Activated T-cell treated with anti-CD3 and anti-CD28 coated beads, Interleukin-2, amount 50 U/mL, for 24 hours (primary cell): ENCODE measurements around the gene SETDB1.

Experiments
- DNase-seq: peaks from one replicate; pipeline ENCODE4 v3.0.0-alpha.2; 2020
- H3K27ac Mint-ChIP-seq: 2 replicates; pipeline ENCODE4 v1.8.0; 2020; ENCODE audit warnings: mild to moderate bottlenecking, mixed read lengths
- H3K27me3 Mint-ChIP-seq: 2 replicates; pipeline ENCODE4 v1.8.0; 2020; ENCODE audit warnings: mixed read lengths
- H3K36me3 Mint-ChIP-seq: 2 replicates; pipeline ENCODE4 v1.8.0; 2020; ENCODE audit warnings: low read depth, mixed read lengths
- H3K4me1 Mint-ChIP-seq: 2 replicates; pipeline ENCODE4 v1.8.0; 2020; ENCODE audit warnings: low read depth, mixed read lengths
- H3K4me3 Mint-ChIP-seq: 2 replicates; pipeline ENCODE4 v1.8.0; 2020; ENCODE audit warnings: mild to moderate bottlenecking, moderate library complexity, mixed read lengths
- H3K9me3 Mint-ChIP-seq: 2 replicates; pipeline ENCODE4 v1.8.0; 2020; ENCODE audit warnings: mixed read lengths

The SETDB1 gene

GRCh38 chr1:151009206-151009587 is 83.0 kb downstream of the SETDB1 start:
- Mint-ChIP-seq H3K4me3 (peak overlapping the region; percentile 95), H3K36me3 (peaks cover 25% of the 10 kb centered on the region), H3K9me3 (no peaks in the 10 kb centered on the region), H3K27ac (peak overlapping the region; percentile 94), H3K4me1 (peaks cover 75% of the 10 kb centered on the region), H3K27me3 (no peaks in the 10 kb centered on the region)
- no peak for DNase-seq

- Mint-ChIP-seq H3K27me3 (no peaks in the 10 kb centered on the region), H3K4me1 (peaks cover 70% of the 10 kb centered on the region), H3K36me3 (peaks cover 27% of the 10 kb centered on the region), H3K9me3 (no peaks in the 10 kb centered on the region), H3K27ac (peak overlapping the region; percentile 94), H3K4me3 (peak overlapping the region; percentile 95)
- DNase-seq: no peak
Measured at GRCh38 chr1:151009674-151010345, 83.6 kb downstream of the SETDB1 start.

- H3K27ac Mint-ChIP-seq: no peak overlapping the region
- no peaks in the 10 kb centered on the region for H3K9me3 Mint-ChIP-seq
- peak overlapping the region; percentile 23 for H3K4me3 Mint-ChIP-seq
- H3K36me3 Mint-ChIP-seq: peaks cover 27% of the 10 kb centered on the region
- peaks cover 67% of the 10 kb centered on the region for H3K4me1 Mint-ChIP-seq
- DNase-seq: no peak
- no peaks in the 10 kb centered on the region for H3K27me3 Mint-ChIP-seq
Measured at GRCh38 chr1:151010346-151010726, 84.2 kb downstream of the SETDB1 start.

- Mint-ChIP-seq H3K4me1 (peaks cover 57% of the 10 kb centered on the region), H3K27me3 (no peaks in the 10 kb centered on the region), H3K27ac (peak overlapping the region; percentile 79), H3K4me3 (peak overlapping the region; percentile 25), H3K36me3 (peaks cover 24% of the 10 kb centered on the region), H3K9me3 (no peaks in the 10 kb centered on the region)
- DNase-seq: no peak
Measured at GRCh38 chr1:151011154-151011850, 85.1 kb downstream of the SETDB1 start.

GRCh38 chr1:151012684-151013471 is 86.7 kb downstream of the SETDB1 start:
- peaks cover 25% of the 10 kb centered on the region for H3K36me3 Mint-ChIP-seq
- H3K27ac Mint-ChIP-seq: no peak overlapping the region
- H3K9me3 Mint-ChIP-seq: no peaks in the 10 kb centered on the region
- peaks cover 41% of the 10 kb centered on the region for H3K4me1 Mint-ChIP-seq
- H3K27me3 Mint-ChIP-seq: no peaks in the 10 kb centered on the region
- H3K4me3 Mint-ChIP-seq: no peak overlapping the region
- DNase-seq: no peak

- Mint-ChIP-seq H3K27me3 (no peaks in the 10 kb centered on the region), H3K4me1 (peaks cover 36% of the 10 kb centered on the region), H3K4me3 (no peak overlapping the region), H3K36me3 (peaks cover 28% of the 10 kb centered on the region), H3K27ac (no peak overlapping the region), H3K9me3 (no peaks in the 10 kb centered on the region)
- no peak for DNase-seq
Measured at GRCh38 chr1:151013518-151013917, 87.4 kb downstream of the SETDB1 start.
